ENCODE measurements around the gene MYO1E.

The MYO1E gene

GRCh38 chr15:59385171-59385570 lies 12.5 kb upstream of the MYO1E start:
- DNase-seq = no peak

GRCh38 chr15:59384507-59384906 lies 11.8 kb upstream of the MYO1E start:
- DNase-seq = no peak

- DNase-seq = no peak
Observed at GRCh38 chr15:59380902-59381610, 8.4 kb upstream of the MYO1E start.

- no peak for DNase-seq
Observed at GRCh38 chr15:59379531-59379930, 6.9 kb upstream of the MYO1E start.

- no peak for DNase-seq
Observed at GRCh38 chr15:59378855-59379254, 6.2 kb upstream of the MYO1E start.

GRCh38 chr15:59377924-59378323 lies 5.3 kb upstream of the MYO1E start:
- DNase-seq = no peak

- DNase-seq = no peak
Observed at GRCh38 chr15:59376733-59377132, 4.1 kb upstream of the MYO1E start.

GRCh38 chr15:59373215-59373614 lies 544 bp upstream of the MYO1E start:
- DNase-seq = no peak

GRCh38 chr15:59371458-59372351 lies 966 bp downstream of the MYO1E start:
- no peak for DNase-seq

GRCh38 chr15:59369597-59369996 lies 3.1 kb downstream of the MYO1E start:
- no peak for DNase-seq

GRCh38 chr15:59367022-59367451 lies 5.6 kb downstream of the MYO1E start:
- no peak for DNase-seq

GRCh38 chr15:59366333-59367021 lies 6.2 kb downstream of the MYO1E start:
- DNase-seq = no peak

- no peak for DNase-seq
Observed at GRCh38 chr15:59364248-59364647, 8.4 kb downstream of the MYO1E start.

- DNase-seq = no peak
Observed at GRCh38 chr15:59362331-59362730, 10.3 kb downstream of the MYO1E start.

GRCh38 chr15:59360896-59361295 lies 11.8 kb downstream of the MYO1E start:
- no peak for DNase-seq

- DNase-seq = no peak
Observed at GRCh38 chr15:59360305-59360704, 12.4 kb downstream of the MYO1E start.

- no peak for DNase-seq
Observed at GRCh38 chr15:59355730-59356129, 16.9 kb downstream of the MYO1E start.

- no peak for DNase-seq
Observed at GRCh38 chr15:59354417-59355031, 18.1 kb downstream of the MYO1E start.

- DNase-seq = no peak
Observed at GRCh38 chr15:59353994-59354416, 18.7 kb downstream of the MYO1E start.

- no peak for DNase-seq
Observed at GRCh38 chr15:59352683-59353082, 20.0 kb downstream of the MYO1E start.

- no peak for DNase-seq
Observed at GRCh38 chr15:59352189-59352588, 20.5 kb downstream of the MYO1E start.

- no peak for DNase-seq
Observed at GRCh38 chr15:59350421-59350732, 22.3 kb downstream of the MYO1E start.
